WTC11 (cell line): Measurements from ENCODE around the gene ASB11.

ENCODE experiments used
- SP1 ChIP-seq: sonication (generic); formaldehyde crosslinking; conservative IDR thresholded peaks from 2 replicates; pipeline ENCODE4 v1.8.1; 2022; ENCODE audit warnings: missing genetic modification reagents
- TF ChIP-seq, protein P1 (sequence below): fragments of 200-600 bp; IDR thresholded peaks from 2 replicates; pipeline ENCODE4 v1.8.0; 2022; ENCODE audit warnings: antibody characterized with exemption
- TF ChIP-seq, protein P2 (sequence below): sonication (generic); formaldehyde crosslinking; IDR thresholded peaks from 2 replicates; pipeline ENCODE4 v1.8.1; 2022; ENCODE audit warnings: low read depth, mild to moderate bottlenecking, moderate library complexity, missing genetic modification reagents, borderline replicate concordance
- TF ChIP-seq, protein P3 (sequence below): sonication (generic); formaldehyde crosslinking; IDR thresholded peaks from 2 replicates; pipeline ENCODE4 v1.8.1; 2022; ENCODE audit warnings: mild to moderate bottlenecking, missing genetic modification reagents, moderate library complexity, borderline replicate concordance

DNA sequence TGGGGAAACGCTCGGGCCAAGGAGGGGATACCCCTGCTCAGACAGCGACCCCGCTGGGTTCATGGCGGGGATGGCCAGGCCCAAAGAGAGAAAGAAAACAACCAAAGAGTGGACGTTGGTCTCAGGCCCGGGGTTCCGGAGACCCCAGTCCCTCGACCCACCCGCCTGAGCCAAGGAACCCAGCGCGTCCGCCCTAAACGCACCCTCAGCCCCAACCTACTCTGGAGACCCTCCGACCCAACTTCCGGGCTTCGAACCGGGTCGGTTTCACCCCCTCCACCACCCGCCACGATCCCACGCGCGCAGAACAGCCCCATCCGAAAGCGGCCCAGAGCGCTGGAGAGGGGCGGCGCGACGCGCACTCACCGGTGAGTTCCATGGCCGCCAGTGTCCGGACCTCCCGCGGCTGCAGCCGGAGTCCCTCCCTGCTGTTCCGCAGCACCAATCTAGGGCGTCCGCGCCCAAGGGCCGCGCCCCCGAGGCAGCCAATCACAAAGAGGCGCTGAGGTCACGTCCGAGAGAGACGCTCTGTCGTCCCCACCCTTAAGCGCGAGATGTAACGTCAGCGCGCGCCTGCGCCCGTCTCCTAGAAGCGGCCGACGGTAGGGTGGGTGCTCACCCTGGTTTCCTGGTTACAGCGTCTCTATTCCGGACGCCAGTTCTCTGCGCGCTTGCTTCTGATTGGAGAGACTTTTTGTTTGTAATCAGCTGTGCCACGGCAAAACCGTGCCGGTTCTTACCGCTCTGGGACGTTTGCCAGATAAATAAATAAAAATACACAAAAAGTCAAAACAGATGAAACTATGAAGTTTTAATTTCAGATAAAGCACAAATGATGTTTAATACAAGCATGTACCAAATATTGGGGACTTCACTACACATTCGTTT lies 19.9 kb upstream of the ASB11 start, which contains the start of gene PIGA:
- TF ChIP-seq, protein P1, sequence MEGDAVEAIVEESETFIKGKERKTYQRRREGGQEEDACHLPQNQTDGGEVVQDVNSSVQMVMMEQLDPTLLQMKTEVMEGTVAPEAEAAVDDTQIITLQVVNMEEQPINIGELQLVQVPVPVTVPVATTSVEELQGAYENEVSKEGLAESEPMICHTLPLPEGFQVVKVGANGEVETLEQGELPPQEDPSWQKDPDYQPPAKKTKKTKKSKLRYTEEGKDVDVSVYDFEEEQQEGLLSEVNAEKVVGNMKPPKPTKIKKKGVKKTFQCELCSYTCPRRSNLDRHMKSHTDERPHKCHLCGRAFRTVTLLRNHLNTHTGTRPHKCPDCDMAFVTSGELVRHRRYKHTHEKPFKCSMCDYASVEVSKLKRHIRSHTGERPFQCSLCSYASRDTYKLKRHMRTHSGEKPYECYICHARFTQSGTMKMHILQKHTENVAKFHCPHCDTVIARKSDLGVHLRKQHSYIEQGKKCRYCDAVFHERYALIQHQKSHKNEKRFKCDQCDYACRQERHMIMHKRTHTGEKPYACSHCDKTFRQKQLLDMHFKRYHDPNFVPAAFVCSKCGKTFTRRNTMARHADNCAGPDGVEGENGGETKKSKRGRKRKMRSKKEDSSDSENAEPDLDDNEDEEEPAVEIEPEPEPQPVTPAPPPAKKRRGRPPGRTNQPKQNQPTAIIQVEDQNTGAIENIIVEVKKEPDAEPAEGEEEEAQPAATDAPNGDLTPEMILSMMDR, result no peak
- TF ChIP-seq, protein P2, sequence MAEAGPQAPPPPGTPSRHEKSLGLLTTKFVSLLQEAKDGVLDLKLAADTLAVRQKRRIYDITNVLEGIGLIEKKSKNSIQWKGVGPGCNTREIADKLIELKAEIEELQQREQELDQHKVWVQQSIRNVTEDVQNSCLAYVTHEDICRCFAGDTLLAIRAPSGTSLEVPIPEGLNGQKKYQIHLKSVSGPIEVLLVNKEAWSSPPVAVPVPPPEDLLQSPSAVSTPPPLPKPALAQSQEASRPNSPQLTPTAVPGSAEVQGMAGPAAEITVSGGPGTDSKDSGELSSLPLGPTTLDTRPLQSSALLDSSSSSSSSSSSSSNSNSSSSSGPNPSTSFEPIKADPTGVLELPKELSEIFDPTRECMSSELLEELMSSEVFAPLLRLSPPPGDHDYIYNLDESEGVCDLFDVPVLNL (CRISPR knock-in tag), result no peak
- TF ChIP-seq, protein P3, sequence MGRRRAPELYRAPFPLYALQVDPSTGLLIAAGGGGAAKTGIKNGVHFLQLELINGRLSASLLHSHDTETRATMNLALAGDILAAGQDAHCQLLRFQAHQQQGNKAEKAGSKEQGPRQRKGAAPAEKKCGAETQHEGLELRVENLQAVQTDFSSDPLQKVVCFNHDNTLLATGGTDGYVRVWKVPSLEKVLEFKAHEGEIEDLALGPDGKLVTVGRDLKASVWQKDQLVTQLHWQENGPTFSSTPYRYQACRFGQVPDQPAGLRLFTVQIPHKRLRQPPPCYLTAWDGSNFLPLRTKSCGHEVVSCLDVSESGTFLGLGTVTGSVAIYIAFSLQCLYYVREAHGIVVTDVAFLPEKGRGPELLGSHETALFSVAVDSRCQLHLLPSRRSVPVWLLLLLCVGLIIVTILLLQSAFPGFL, result no peak
- no peak for TF ChIP-seq SP1 (CRISPR knock-in tag)
